Raji (cell line): ENCODE measurements around the gene SEC16A.
A peak's percentile ranks its signal among the peaks of the same experiment; 100 is the strongest.

Experiments used
- POLR2A ChIP-seq: IDR thresholded peaks from 2 replicates; pipeline ENCODE4 v1.6.1; 2011; ENCODE audit warnings: low read depth, low read length, control low read depth; ENCODE audit not compliant: insufficient read depth

The SEC16A gene

GRCh38 chr9:136487672-136488071, 4.8 kb upstream of the SEC16A start:
- no peak for TF ChIP-seq POLR2A

GRCh38 chr9:136486823-136487620, 4.2 kb upstream of the SEC16A start:
- TF ChIP-seq POLR2A: no peak

- no peak for TF ChIP-seq POLR2A
Observed at GRCh38 chr9:136486131-136486530, 3.3 kb upstream of the SEC16A start.

- no peak for TF ChIP-seq POLR2A
Observed at GRCh38 chr9:136485049-136486045, 2.5 kb upstream of the SEC16A start.

GRCh38 chr9:136484153-136485048, 1.6 kb upstream of the SEC16A start:
- TF ChIP-seq POLR2A: no peak

GRCh38 chr9:136483589-136484152, 831 bp upstream of the SEC16A start:
- TF ChIP-seq POLR2A: peak; percentile 92

- no peak for TF ChIP-seq POLR2A
Observed at GRCh38 chr9:136482046-136482792, 621 bp downstream of the SEC16A start.

GRCh38 chr9:136481558-136481957, 1.3 kb downstream of the SEC16A start:
- TF ChIP-seq POLR2A: no peak

GRCh38 chr9:136476369-136477150, 6.3 kb downstream of the SEC16A start:
- TF ChIP-seq POLR2A: no peak

GRCh38 chr9:136474974-136475865, 7.6 kb downstream of the SEC16A start:
- TF ChIP-seq POLR2A: no peak

GRCh38 chr9:136474021-136474640, 8.7 kb downstream of the SEC16A start:
- TF ChIP-seq POLR2A: no peak

- no peak for TF ChIP-seq POLR2A
Observed at GRCh38 chr9:136473354-136473721, 9.5 kb downstream of the SEC16A start.
